GM18873 (cell line): ENCODE measurements around the gene ATXN2L.

ENCODE experiments used
- ATAC-seq: cut with Tn5 transposase; IDR thresholded peaks from one replicate; pipeline ENCODE4 v1.9.1; 2021; ENCODE audit warnings: mild to moderate bottlenecking, moderate library complexity, moderate number of reproducible peaks; ENCODE audit not compliant: unreplicated experiment, low FRiP score

The ATXN2L gene

DNA sequence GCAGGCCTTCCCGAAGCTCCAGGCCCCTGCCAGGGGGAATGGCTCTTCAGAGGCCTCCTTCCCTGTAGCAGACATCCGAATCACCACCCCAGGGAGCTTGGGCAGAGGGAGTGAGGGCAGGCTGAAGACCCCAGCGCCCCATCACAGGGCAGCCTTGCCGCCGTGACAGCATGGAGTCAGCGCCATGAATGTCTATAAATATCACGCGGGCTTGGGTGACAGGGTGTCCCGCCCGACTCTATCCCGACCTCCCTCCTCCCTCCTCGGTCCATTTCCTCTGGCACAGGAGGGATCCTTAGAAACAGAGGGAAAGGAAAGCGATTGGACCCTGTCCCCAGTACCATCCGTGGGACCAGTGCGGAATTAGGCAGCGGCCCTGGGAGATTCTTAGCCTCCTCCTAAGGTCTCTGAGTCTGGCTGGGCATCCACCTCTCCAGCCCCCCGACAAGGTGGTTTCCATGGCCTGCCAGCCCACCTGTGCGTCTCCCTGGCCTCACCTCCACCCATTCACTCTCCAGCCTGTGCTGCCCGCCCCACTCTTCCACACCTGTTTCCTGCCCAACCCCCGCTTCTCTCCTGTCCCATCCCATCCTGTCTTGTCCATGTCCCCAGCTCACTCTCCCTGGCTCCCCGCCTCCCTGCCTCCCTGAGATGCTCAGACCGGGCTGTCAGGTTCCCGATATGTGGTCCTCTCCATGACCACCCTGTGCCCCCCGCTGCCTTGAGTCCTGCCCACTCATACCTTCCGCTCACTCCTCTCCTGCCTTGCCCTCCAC, 60.6 kb downstream of the ATXN2L start:
- no peak for ATAC-seq

DNA sequence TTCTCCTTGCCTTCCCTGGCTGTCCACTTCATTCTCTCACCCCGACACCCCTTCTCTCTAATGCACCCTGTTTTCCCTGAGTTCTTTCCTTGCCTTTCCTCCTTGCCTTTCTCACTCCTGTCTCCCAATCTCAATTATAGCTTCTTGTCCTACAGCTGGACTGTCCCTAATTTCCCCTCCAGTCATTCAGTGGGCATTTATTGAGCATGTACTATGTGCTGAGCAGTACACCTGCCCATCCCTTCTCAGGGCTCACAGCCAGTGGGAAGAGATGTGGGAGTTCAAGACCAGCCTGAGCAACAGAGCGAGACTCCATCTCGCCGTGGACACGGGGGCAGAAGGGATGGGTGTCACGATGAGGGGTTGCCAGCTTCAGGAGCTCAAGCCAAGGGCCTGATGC, 61.2 kb downstream of the ATXN2L start:
- ATAC-seq: no peak
